Kidney (tissue), 14 donors: Measurements from ENCODE around the gene TBCD. TPM values are rescaled to one million over a fixed set of nuclear protein-coding genes. Genes with fewer than 3 reads are reported as not detected.

Experiments used
- DNase-seq, 5 donors: peaks; one replicate each; pipeline ENCODE4 v3.0.0-alpha.2; 2013 to 2020
- FAIRE-seq: peaks from 2 replicates; lab custom pipeline; 2012; peaks lifted over from hg19 to GRCh38; lab: Jason Lieb, UNC
- H3K27ac ChIP-seq, 2 donors: one replicate each; pipeline ENCODE4 v1.7.0; 2013; ENCODE audit warnings: low read depth in 2 of 2, low read length in 2 of 2, inconsistent platforms in 1 of 2
- H3K27me3 ChIP-seq: one replicate; pipeline ENCODE4 v1.7.1; 2013; ENCODE audit warnings: low read length, inconsistent platforms; ENCODE audit not compliant: control insufficient read depth, insufficient read depth
- H3K36me3 ChIP-seq, 3 donors: one replicate each; pipeline versions ENCODE4 v1.7.0 to v1.7.1; 2013; ENCODE audit warnings: low read length in 3 of 3, control low read depth in 1 of 3, inconsistent platforms in 1 of 3; ENCODE audit not compliant: insufficient read depth in 3 of 3, control insufficient read depth in 2 of 3
- H3K4me1 ChIP-seq, 3 donors: one replicate each; pipeline versions ENCODE4 v1.7.0 to v1.7.1; 2013; ENCODE audit warnings: low read length in 3 of 3, inconsistent platforms in 1 of 3, low read depth in 1 of 3; ENCODE audit not compliant: control insufficient read depth in 2 of 3, insufficient read depth in 2 of 3
- H3K4me3 ChIP-seq, 3 donors: one replicate each; pipeline versions ENCODE4 v1.7.0 to v1.8.1; 2013; ENCODE audit warnings: low read length in 3 of 3, control low read depth in 1 of 3, inconsistent platforms in 1 of 3
- H3K9ac ChIP-seq, 3 donors: one replicate each; pipeline versions ENCODE4 v1.7.0 to v1.7.1; 2013; ENCODE audit warnings: low read length in 3 of 3, control low read depth in 1 of 3, inconsistent platforms in 1 of 3
- H3K9me3 ChIP-seq, 3 donors: one replicate each; pipeline versions ENCODE4 v1.7.0 to v1.7.1; 2013; ENCODE audit warnings: low read length in 3 of 3, control low read depth in 1 of 3, inconsistent platforms in 1 of 3; ENCODE audit not compliant: control insufficient read depth in 2 of 3, insufficient read depth in 1 of 3
- CTCF ChIP-seq: IDR thresholded peaks from 3 replicates; pipeline ENCODE4 v1.5.1; 2012; ENCODE audit warnings: mild to moderate bottlenecking, moderate library complexity, borderline replicate concordance; ENCODE audit not compliant: insufficient read depth; ENCODE audit errors: extremely low read depth
- intact Hi-C: fragments of 100-400 bp; cut with DNase I; formaldehyde crosslinking; loops from one replicate; pipeline ENCODE4 v1.11.1; 2022
- polyA plus RNA-seq: library from polyadenylated mRNA; stranded (reverse); fragments of 350-450 nt; fragmentation: Illumina TruSeq; extraction: RNeasy Lipid Tissue Mini Kit (QIAGEN cat#74804); gene quantifications from one replicate; pipeline ENCODE4 v1.2.3, GENCODE V29; 2014; ENCODE audit warnings: low read depth, low replicate concordance; ENCODE audit not compliant: insufficient read depth
- total RNA-seq: library from RNA; stranded (reverse); fragmentation: NEBNext Ultra II Directional; extraction: Animal tissue kit (Norgen Biotek cat#: 25700); gene quantifications from one replicate; pipeline ENCODE4 v1.2.1, GENCODE V29; 2021
- donor health status: control.
- donor health status: control.
- donor health status: control.
- donor health status: control.
- donor health status: control.
- donor health status: DM: yes; HTN: yes; CAD: no.
- donor health status: Normal renal cell carcinoma (clear cell type).

TBCD gene
- total and polyA plus RNA-seq, 2 donors from 2014 or later = 72.8 to 78.7 TPM

- H3K27ac ChIP-seq = no peak overlapping the region
- no peak overlapping the region for H3K9ac ChIP-seq
- TF ChIP-seq CTCF = no peak
- no peaks in the 10 kb centered on the region for H3K9me3 ChIP-seq
- no peaks in the 10 kb centered on the region for H3K4me1 ChIP-seq
- no peak for FAIRE-seq
- intact Hi-C loops = no loop called here
- H3K27me3 ChIP-seq = no peaks in the 10 kb centered on the region
- DNase-seq = no peak
- no peaks in the 10 kb centered on the region for H3K36me3 ChIP-seq
- H3K4me3 ChIP-seq = no peak overlapping the region
These were observed 225.2 kb downstream of the TBCD start for GRCh38 chr17:82976982-82977488.

DNA sequence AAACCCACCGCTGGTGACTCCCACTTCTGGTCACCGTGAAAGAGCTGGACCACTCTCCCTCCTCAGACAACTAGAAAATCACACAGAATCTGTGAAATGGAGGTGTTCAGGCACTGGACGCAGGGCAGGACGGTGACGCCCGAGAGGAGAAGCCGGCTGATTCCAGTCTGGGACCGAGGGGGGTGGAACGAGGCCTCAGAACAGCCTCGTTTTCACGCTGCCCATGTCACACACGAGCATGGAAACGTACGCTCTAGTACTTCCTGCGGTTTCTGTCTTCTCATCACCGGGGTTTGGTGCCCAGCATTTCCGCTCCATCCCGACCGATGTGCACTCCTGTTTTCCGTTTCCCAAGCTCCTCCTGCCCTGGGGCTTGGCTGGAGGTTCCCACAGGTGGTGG is 225.7 kb downstream of the TBCD start:
- TF ChIP-seq CTCF = no peak
- Histone ChIP-seq H3K27me3 (no peaks in the 10 kb centered on the region), H3K27ac (no peak overlapping the region), H3K9ac (no peak overlapping the region), H3K36me3 (no peaks in the 10 kb centered on the region), H3K4me1 (no peaks in the 10 kb centered on the region), H3K4me3 (no peak overlapping the region), H3K9me3 (no peaks in the 10 kb centered on the region)
- intact Hi-C loops = no loop called here
- FAIRE-seq = no peak
- DNase-seq = peak in 1 of 5 donors; percentile 49

GRCh38 chr17:82978765-82979349 is 227.0 kb downstream of the TBCD start:
- no peaks in the 10 kb centered on the region for H3K36me3 ChIP-seq
- no peak overlapping the region for H3K4me3 ChIP-seq
- no peak overlapping the region for H3K27ac ChIP-seq
- no peaks in the 10 kb centered on the region for H3K4me1 ChIP-seq
- intact Hi-C loops = no loop called here
- H3K9me3 ChIP-seq = no peaks in the 10 kb centered on the region
- DNase-seq (no peak), FAIRE-seq (no peak)
- H3K9ac ChIP-seq = no peak overlapping the region
- no peak for TF ChIP-seq CTCF
- no peaks in the 10 kb centered on the region for H3K27me3 ChIP-seq

- Histone ChIP-seq H3K4me3 (no peak overlapping the region), H3K9me3 (no peaks in the 10 kb centered on the region), H3K27ac (no peak overlapping the region), H3K9ac (no peak overlapping the region), H3K27me3 (no peaks in the 10 kb centered on the region), H3K36me3 (no peaks in the 10 kb centered on the region), H3K4me1 (no peaks in the 10 kb centered on the region)
- DNase-seq (no peak), FAIRE-seq (no peak)
- intact Hi-C loops = no loop called here
- no peak for TF ChIP-seq CTCF
These were observed 227.9 kb downstream of the TBCD start for GRCh38 chr17:82979718-82980117.
